Activated CD8-positive, alpha-beta memory T cell treated with anti-CD3 and anti-CD28 coated beads, Interleukin-2, amount 50 U/mL, for 24 hours (primary cell): ENCODE results near the gene GUCY2D.

Experiments used
- DNase-seq: peaks from one replicate; pipeline ENCODE4 v3.0.0-alpha.2; 2020; ENCODE audit errors: extremely low read depth

GUCY2D gene

DNA sequence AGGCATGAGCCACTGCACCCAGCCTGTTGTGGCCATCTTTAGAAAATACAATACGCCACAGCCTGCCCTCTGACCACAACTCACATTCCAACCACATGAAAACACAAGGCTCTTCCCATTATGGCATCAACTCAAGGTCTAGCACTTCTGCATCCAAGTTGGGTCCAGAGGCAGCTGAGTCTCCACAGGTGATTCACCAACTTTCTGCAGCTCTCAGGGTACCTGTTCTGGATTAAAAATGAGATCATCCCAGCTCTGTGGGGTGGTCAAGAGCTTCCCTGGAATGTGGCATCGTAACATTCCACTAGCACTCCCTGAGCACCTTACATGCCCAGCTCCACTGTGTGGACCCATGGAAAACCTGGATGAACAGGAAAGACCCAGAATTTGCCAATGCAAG is 9.9 kb upstream of the GUCY2D start:
- DNase-seq, result no peak

DNA sequence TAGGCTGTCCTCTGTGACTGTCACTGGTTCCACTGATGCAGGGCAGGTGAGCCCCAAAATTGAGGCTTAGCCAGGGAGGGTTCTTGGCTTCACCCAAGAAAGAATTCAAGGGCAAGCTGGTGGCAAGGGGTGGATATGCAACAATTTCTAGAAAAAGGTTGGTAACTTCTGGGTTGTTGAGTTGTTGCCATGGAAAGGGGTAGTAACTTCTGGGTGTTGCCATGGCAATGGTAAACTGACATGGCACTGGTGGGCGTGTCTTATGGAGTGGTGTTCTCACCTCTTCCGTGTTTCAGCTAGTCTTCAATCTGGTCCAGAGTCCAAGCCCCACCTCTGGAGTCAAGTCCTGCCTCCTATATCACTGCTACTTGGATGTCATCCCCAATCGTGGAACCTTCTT is 9.5 kb upstream of the GUCY2D start:
- DNase-seq, result no peak

- DNase-seq, result no peak
Measured at GRCh38 chr17:7993972-7994589, 8.3 kb upstream of the GUCY2D start.

DNA sequence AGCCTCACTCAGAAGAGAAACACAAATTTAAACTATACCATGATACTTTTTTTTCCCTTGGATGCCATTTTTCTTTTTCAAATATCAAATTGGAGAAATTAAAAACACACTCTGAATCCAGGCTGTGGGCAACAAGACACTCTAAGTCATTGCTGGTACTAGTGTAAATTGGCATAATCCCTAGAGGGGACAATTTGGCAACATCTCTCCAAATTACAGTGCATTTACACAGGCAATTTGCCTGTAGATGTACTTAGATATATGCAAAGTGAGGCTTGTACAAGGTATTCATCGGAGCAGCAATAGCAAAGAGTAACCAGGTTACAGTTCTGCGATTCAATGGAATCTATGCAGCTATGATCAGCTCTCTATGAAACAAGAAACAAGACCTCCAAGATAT is 6.7 kb upstream of the GUCY2D start:
- no peak for DNase-seq

DNA sequence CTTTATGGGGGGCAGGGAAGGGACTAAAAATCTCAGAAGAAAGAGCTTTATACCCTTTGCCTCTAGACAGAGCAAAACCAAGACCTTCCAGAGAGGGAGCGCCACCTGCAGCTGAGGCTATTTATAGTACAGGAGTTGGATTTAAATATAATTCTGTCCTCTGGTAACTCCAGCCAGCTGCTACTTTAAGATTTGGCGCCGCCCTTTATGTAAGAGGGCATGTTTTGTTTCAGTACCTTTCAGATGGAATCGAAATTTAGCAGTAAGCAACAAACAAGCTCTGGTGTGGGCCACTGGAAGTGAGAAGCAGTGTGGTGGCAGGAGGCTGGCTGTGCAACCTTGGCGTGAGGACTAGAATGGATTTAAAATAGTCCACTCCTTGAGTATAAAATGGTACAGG is 5.2 kb upstream of the GUCY2D start:
- no peak for DNase-seq

- DNase-seq, result no peak
Measured at GRCh38 chr17:8002721-8003593, 542 bp downstream of the GUCY2D start.

DNA sequence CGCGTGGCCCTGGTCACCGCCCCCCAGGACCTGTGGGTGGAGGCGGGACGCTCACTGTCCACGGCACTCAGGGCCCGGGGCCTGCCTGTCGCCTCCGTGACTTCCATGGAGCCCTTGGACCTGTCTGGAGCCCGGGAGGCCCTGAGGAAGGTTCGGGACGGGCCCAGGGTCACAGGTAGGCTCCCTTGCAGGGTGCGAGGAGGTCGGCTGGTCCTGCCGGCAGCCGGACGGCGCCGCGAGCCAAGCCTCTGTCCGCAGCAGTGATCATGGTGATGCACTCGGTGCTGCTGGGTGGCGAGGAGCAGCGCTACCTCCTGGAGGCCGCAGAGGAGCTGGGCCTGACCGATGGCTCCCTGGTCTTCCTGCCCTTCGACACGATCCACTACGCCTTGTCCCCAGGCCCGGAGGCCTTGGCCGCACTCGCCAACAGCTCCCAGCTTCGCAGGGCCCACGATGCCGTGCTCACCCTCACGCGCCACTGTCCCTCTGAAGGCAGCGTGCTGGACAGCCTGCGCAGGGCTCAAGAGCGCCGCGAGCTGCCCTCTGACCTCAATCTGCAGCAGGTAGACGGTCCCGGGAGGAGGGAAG is 1.3 kb downstream of the GUCY2D start:
- no peak for DNase-seq

- DNase-seq, result no peak
Measured at GRCh38 chr17:8004899-8005298, 2.5 kb downstream of the GUCY2D start.

- DNase-seq, result no peak
Measured at GRCh38 chr17:8005357-8005756, 2.9 kb downstream of the GUCY2D start.

DNA sequence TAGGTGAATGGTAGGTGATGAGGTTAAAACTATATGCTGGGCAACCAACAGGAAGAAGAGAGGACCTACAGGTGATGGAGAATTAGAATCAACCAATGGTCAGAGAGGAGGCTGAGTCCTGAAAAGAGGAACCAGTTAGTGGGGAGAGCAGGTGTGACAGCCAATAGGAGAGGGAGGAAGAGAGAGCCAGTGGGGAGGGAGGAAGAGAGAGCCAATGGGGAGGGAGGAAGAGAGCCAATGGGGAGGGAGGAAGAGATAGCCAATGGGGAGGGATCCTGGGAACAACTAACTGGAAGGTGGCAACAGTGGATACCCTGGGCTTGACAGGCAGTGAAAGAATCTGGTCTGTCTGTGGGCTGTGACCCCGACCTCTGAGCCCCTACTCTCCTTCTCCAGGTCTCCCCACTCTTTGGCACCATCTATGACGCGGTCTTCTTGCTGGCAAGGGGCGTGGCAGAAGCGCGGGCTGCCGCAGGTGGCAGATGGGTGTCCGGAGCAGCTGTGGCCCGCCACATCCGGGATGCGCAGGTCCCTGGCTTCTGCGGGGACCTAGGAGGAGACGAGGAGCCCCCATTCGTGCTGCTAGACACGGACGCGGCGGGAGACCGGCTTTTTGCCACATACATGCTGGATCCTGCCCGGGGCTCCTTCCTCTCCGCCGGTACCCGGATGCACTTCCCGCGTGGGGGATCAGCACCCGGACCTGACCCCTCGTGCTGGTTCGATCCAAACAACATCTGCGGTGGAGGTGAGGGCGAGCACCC is 3.7 kb downstream of the GUCY2D start:
- DNase-seq, result no peak

DNA sequence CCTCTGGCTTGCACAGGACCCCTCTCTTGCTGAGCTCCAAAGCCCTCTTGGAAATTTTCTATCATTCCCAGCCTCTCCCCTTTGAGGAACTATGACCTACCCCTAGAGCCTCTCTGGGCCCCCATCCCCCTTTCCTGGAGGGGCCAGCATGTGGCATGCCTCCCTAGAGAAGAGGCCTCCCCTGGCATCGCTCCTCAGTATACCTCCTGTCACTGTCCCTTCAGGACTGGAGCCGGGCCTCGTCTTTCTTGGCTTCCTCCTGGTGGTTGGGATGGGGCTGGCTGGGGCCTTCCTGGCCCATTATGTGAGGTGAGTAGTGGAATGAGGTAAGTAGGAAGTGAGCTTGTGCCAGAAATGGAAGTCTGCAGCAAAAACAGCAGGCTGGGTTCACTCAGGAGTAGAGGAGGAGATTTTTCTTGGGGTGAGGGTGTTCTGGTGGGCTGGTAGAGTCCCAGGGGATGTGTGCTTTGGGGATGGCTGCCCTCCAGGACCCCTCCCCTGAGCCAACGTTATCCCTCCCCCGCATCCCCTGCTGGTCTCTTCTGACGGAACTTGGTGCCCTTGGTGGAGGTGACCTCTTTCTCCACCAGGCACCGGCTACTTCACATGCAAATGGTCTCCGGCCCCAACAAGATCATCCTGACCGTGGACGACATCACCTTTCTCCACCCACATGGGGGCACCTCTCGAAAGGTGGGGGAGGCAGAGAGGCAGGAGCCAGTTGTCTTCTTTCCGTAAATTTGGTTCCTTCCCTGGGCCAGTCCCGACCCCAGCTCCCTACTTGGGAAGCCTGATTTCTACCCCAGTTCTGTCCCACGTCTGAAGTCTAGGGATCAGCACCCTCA is 4.6 kb downstream of the GUCY2D start:
- no peak for DNase-seq

- no peak for DNase-seq
Measured at GRCh38 chr17:8007836-8008235, 5.4 kb downstream of the GUCY2D start.

- DNase-seq, result no peak
Measured at GRCh38 chr17:8012045-8012580, 9.7 kb downstream of the GUCY2D start.

GRCh38 chr17:8012996-8013640 is 10.7 kb downstream of the GUCY2D start:
- no peak for DNase-seq

GRCh38 chr17:8013731-8014557 is 11.5 kb downstream of the GUCY2D start:
- DNase-seq, result no peak

DNA sequence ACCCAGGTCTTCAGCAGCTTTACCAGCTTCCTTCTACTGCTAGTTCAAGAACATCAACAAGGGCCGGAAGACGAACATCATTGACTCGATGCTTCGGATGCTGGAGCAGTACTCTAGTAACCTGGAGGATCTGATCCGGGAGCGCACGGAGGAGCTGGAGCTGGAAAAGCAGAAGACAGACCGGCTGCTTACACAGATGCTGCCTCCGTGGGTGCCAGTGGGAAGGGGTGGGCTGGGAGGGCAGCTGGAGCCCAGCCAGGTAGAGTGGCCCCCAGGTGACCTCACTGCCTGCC is 12.1 kb downstream of the GUCY2D start:
- DNase-seq, result no peak

GRCh38 chr17:8015236-8015956 is 13.0 kb downstream of the GUCY2D start:
- DNase-seq, result no peak

DNA sequence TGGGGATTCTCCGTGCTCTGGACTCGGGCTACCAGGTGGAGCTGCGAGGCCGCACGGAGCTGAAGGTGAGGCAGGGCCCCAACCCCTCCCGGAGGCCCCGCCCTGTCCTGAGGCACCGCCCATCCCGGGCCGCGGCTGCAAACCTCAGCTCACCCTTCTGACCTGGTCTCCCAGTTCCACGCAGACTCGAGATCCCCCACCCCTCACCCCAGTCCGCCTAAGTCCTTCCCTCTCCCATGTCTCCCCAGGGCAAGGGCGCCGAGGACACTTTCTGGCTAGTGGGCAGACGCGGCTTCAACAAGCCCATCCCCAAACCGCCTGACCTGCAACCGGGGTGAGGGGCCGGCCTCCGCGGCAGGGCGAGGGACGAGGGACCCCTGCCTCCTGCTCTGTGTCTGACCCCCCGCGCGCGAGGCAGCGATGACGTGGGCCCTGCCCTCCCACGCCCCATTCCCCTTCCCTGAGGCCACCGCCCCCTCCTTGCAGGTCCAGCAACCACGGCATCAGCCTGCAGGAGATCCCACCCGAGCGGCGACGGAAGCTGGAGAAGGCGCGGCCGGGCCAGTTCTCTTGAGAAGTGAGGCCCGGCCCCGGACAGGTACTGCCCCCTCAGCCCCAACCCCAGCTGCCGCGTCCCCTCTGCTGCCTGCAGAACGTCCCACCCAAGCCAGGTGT is 13.7 kb downstream of the GUCY2D start:
- DNase-seq, result no peak
